WI38 (cell line): ENCODE measurements around the gene PLD6.
"Not testable (repeated sequence)": the region's sequence is repeated elsewhere in the genome, so short reads cannot be mapped to it uniquely, and the experiment has no call there.

Experiments
- H3K4me3 ChIP-seq: 2 replicates; pipeline ENCODE4 v1.5.1; 2011; ENCODE audit warnings: low read depth, mild to moderate bottlenecking, control low read depth, low read length
- CTCF ChIP-seq: IDR thresholded peaks from 2 replicates; pipeline ENCODE4 v1.5.1; 2012; ENCODE audit warnings: low read depth, mild to moderate bottlenecking, control low read depth, low read length

The PLD6 gene

GRCh38 chr17:17198281-17198680 lies 7.9 kb downstream of the PLD6 start:
- no peak for TF ChIP-seq CTCF

GRCh38 chr17:17196776-17197175 lies 9.4 kb downstream of the PLD6 start:
- no peak overlapping the region for H3K4me3 ChIP-seq
- TF ChIP-seq CTCF = no peak

More at GRCh38 chr17:17198281-17198680, 7.9 kb downstream of the PLD6 start:
- no peak overlapping the region for H3K4me3 ChIP-seq

- not testable (repeated sequence) for H3K4me3 ChIP-seq
These were observed 10.7 kb downstream of the PLD6 start for GRCh38 chr17:17195466-17195865.

GRCh38 chr17:17191961-17192381 lies 14.2 kb downstream of the PLD6 start:
- H3K4me3 ChIP-seq = no peak overlapping the region
- no peak for TF ChIP-seq CTCF

- no peak for TF ChIP-seq CTCF
- H3K4me3 ChIP-seq = no peak overlapping the region
These were observed 14.8 kb downstream of the PLD6 start for GRCh38 chr17:17191346-17191792.

- TF ChIP-seq CTCF = no peak
- H3K4me3 ChIP-seq = no peak overlapping the region
These were observed 15.9 kb downstream of the PLD6 start for GRCh38 chr17:17190188-17190587.

- TF ChIP-seq CTCF = no peak
- no peak overlapping the region for H3K4me3 ChIP-seq
These were observed 16.6 kb downstream of the PLD6 start for GRCh38 chr17:17189559-17189958.

- TF ChIP-seq CTCF = no peak
- H3K4me3 ChIP-seq = no peak overlapping the region
These were observed 17.5 kb downstream of the PLD6 start for GRCh38 chr17:17188586-17188985.
